ENCODE results near the gene RASA3.

Gene RASA3

GRCh38 chr13:113975416-113975815 lies 157.0 kb downstream of the RASA3 start:
- H3K4me3 ChIP-seq (replicated peaks; ENCODE audit: low read depth, low read length) = no peak overlapping the region
- TF ChIP-seq CTCF (IDR thresholded peaks at IDR 0.05; ENCODE audit: low read depth, low read length, missing control alignments) = no peak
- DNase-seq (ENCODE audit: extremely low read depth, low read depth) = no peak

- no peak overlapping the region for H3K4me3 ChIP-seq (replicated peaks; ENCODE audit: low read depth, low read length)
- TF ChIP-seq CTCF (IDR thresholded peaks at IDR 0.05; ENCODE audit: low read depth, low read length, missing control alignments) = no peak
- DNase-seq (ENCODE audit: extremely low read depth, low read depth) = no peak
Observed at GRCh38 chr13:113974304-113975281, 157.8 kb downstream of the RASA3 start.

- DNase-seq (ENCODE audit: extremely low read depth, low read depth) = no peak
- no peak within 1 kb of the TSS for H3K4me3 ChIP-seq (replicated peaks; ENCODE audit: low read depth, low read length)
- TF ChIP-seq CTCF (IDR thresholded peaks at IDR 0.05; ENCODE audit: low read depth, low read length, missing control alignments) = no peak
Observed at GRCh38 chr13:113973218-113974164, 158.9 kb downstream of the RASA3 start, which contains the start of gene C13orf46. TSS of gene C13orf46 (minus strand) at chr13:113974076. CDS start at chr13:113973997, 79 bp downstream.

- TF ChIP-seq CTCF (IDR thresholded peaks at IDR 0.05; ENCODE audit: low read depth, low read length, missing control alignments) = no peak
- DNase-seq (ENCODE audit: extremely low read depth, low read depth) = no peak
- H3K4me3 ChIP-seq (replicated peaks; ENCODE audit: low read depth, low read length) = no peak overlapping the region
Observed at GRCh38 chr13:113972451-113973217, 159.8 kb downstream of the RASA3 start.

- DNase-seq (ENCODE audit: extremely low read depth, low read depth) = no peak
- no peak for TF ChIP-seq CTCF (IDR thresholded peaks at IDR 0.05; ENCODE audit: low read depth, low read length, missing control alignments)
- no peak overlapping the region for H3K4me3 ChIP-seq (replicated peaks; ENCODE audit: low read depth, low read length)
Observed at GRCh38 chr13:113971471-113972231, 160.8 kb downstream of the RASA3 start.
